Measurements from ENCODE around the gene SYNE4. TPM values are rescaled to one million over a fixed set of nuclear protein-coding genes. Genes with fewer than 3 reads are reported as not detected.
A peak's percentile ranks its signal among the peaks of the same experiment; 100 is the strongest.

Gene SYNE4
- total RNA-seq, 1 experiment from 2014 or later, result 19.7 TPM

- no TSS peak for BruUV-seq (replicated peaks)
- intact Hi-C loops (cut with micrococcal nuclease; ENCODE audit: unreplicated experiment), result no loop called here
- DNase-seq, result no peak
- CTCF ChIA-PET, result interaction anchor here (0.6 kb wide), 1 partner anchor 185 kb away, joined by 3 read pairs; no protein-coding TSS in a partner anchor
- Mint-ChIP-seq H3K4me3 (ENCODE audit: low read depth, unreplicated experiment) (no peak overlapping the region), H3K4me1 (ENCODE audit: low read depth, unreplicated experiment) (no peaks in the 10 kb centered on the region), H3K27ac (ENCODE audit: unreplicated experiment) (no peak overlapping the region), H3K9me3 (ENCODE audit: low read depth, unreplicated experiment) (peaks cover 4% of the 10 kb centered on the region), H3K36me3 (ENCODE audit: insufficient read depth, unreplicated experiment) (peaks cover 5% of the 10 kb centered on the region), H3K27me3 (ENCODE audit: unreplicated experiment) (peaks cover 64% of the 10 kb centered on the region)
- TF ChIP-seq CTCF (IDR thresholded peaks at IDR 0.05; ENCODE audit: unreplicated experiment), result no peak
These were observed 19.8 kb downstream of the SYNE4 start for GRCh38 chr19:35988824-35989223.

GRCh38 chr19:35987571-35987896, 21.1 kb downstream of the SYNE4 start:
- no TSS peak for BruUV-seq (replicated peaks)
- Mint-ChIP-seq H3K4me3 (ENCODE audit: low read depth, unreplicated experiment) (peak overlapping the region; percentile 59), H3K27me3 (ENCODE audit: unreplicated experiment) (peaks cover 77% of the 10 kb centered on the region), H3K36me3 (ENCODE audit: insufficient read depth, unreplicated experiment) (peaks cover 5% of the 10 kb centered on the region), H3K27ac (ENCODE audit: unreplicated experiment) (no peak overlapping the region), H3K4me1 (ENCODE audit: low read depth, unreplicated experiment) (no peaks in the 10 kb centered on the region), H3K9me3 (ENCODE audit: low read depth, unreplicated experiment) (peaks cover 4% of the 10 kb centered on the region)
- intact Hi-C loops (cut with micrococcal nuclease; ENCODE audit: unreplicated experiment), result no loop called here
- TF ChIP-seq CTCF (IDR thresholded peaks at IDR 0.05; ENCODE audit: unreplicated experiment), result no peak
- DNase-seq, result no peak
- CTCF ChIA-PET, result no interaction called here

- no TSS peak for BruUV-seq (replicated peaks)
- Mint-ChIP-seq H3K4me3 (ENCODE audit: low read depth, unreplicated experiment) (peak overlapping the region; percentile 59), H3K9me3 (ENCODE audit: low read depth, unreplicated experiment) (peaks cover 4% of the 10 kb centered on the region), H3K36me3 (ENCODE audit: insufficient read depth, unreplicated experiment) (peaks cover 5% of the 10 kb centered on the region), H3K4me1 (ENCODE audit: low read depth, unreplicated experiment) (no peaks in the 10 kb centered on the region), H3K27me3 (ENCODE audit: unreplicated experiment) (peaks cover 83% of the 10 kb centered on the region), H3K27ac (ENCODE audit: unreplicated experiment) (no peak overlapping the region)
- CTCF ChIA-PET, result no interaction called here
- intact Hi-C loops (cut with micrococcal nuclease; ENCODE audit: unreplicated experiment), result no loop called here
- no peak for TF ChIP-seq CTCF (IDR thresholded peaks at IDR 0.05; ENCODE audit: unreplicated experiment)
- DNase-seq, result peak; percentile 49
These were observed 21.7 kb downstream of the SYNE4 start for GRCh38 chr19:35986664-35987570.

DNA sequence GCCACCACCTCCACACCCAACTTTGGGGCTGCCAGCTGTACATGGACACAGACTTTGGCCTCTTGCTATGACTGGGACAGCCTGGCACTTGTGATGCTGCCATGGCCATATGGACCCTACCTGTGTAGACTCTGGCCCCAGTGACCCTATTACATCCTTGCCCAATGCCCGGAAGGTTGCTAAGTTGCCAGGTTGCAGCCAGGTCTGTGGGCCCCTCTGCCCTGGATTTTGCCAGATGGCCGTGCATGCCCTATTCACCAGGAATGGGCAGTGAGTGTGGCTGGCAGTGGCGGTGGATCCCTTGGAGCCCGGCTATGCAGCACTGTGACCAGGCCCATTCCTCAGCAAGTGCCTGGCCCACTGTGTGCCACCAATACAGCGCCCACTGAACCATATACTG, 22.5 kb downstream of the SYNE4 start:
- Mint-ChIP-seq H3K27me3 (ENCODE audit: unreplicated experiment) (peaks cover 90% of the 10 kb centered on the region), H3K36me3 (ENCODE audit: insufficient read depth, unreplicated experiment) (peaks cover 5% of the 10 kb centered on the region), H3K4me1 (ENCODE audit: low read depth, unreplicated experiment) (no peaks in the 10 kb centered on the region), H3K4me3 (ENCODE audit: low read depth, unreplicated experiment) (peak overlapping the region; percentile 59), H3K27ac (ENCODE audit: unreplicated experiment) (no peak overlapping the region), H3K9me3 (ENCODE audit: low read depth, unreplicated experiment) (peaks cover 4% of the 10 kb centered on the region)
- intact Hi-C loops (cut with micrococcal nuclease; ENCODE audit: unreplicated experiment), result no loop called here
- TF ChIP-seq CTCF (IDR thresholded peaks at IDR 0.05; ENCODE audit: unreplicated experiment), result no peak
- no TSS peak for BruUV-seq (replicated peaks)
- CTCF ChIA-PET, result no interaction called here
- DNase-seq, result no peak
